ENCODE data around the gene SMARCB1.

SMARCB1 gene

DNA sequence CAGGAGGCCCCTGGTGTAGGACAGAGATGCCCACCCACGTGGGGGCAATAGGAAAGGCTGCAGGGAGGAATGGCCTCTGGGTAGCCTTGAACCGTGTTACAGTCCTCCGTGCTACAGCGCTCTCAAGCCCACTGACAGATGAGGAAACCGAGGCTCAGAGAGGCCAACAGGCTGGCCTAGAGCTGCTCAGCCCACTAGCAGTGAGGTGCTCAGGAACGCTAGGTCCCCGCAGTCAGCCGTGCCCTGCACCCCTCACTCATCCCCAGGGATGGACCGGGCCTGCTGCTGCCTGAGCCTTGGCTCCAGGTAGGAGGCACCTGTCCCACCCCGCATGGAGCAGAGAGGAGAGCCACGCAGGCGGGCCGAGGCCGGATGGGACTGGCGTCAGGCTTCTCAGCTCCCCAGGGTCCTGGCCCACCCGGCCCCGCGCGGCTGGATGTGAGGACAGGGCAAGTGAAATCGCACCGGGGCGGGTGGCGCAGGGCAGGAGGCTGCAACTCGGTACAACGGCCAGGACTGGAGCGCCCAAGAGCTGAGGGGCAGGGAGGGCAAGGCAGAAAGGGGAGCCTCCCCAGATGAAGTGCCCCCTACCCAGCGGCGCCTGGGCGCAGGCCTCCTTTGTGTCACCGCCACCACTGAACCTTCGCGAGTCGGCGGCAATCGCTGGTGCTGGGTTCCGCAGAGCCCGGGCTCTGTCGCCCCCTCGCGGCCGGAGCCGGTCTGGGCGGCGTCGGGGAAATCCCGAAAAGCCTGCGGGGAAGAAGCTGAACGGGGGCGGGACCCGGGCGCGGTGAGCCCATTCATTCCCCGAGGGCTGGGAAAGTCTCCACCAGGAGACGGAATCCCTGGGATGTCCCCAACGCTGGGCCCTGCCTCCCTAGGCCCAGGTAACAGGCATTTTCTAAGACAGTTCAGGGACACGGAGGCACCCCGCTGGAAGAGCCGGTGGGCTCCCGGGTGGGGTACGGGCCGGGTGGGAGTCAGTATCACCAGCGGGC is 62.5 kb downstream of the SMARCB1 start:
- no peak overlapping the region for H3K4me3 ChIP-seq (ENCODE audit: control insufficient read depth, low read depth, low read length)
- DNase-seq (ENCODE audit: low read depth): peak; percentile 58
- TF ChIP-seq, protein P1, sequence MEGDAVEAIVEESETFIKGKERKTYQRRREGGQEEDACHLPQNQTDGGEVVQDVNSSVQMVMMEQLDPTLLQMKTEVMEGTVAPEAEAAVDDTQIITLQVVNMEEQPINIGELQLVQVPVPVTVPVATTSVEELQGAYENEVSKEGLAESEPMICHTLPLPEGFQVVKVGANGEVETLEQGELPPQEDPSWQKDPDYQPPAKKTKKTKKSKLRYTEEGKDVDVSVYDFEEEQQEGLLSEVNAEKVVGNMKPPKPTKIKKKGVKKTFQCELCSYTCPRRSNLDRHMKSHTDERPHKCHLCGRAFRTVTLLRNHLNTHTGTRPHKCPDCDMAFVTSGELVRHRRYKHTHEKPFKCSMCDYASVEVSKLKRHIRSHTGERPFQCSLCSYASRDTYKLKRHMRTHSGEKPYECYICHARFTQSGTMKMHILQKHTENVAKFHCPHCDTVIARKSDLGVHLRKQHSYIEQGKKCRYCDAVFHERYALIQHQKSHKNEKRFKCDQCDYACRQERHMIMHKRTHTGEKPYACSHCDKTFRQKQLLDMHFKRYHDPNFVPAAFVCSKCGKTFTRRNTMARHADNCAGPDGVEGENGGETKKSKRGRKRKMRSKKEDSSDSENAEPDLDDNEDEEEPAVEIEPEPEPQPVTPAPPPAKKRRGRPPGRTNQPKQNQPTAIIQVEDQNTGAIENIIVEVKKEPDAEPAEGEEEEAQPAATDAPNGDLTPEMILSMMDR (conservative IDR thresholded peaks at IDR 0.05; ENCODE audit: control insufficient read depth, insufficient read depth, low read depth, low read length): peak; percentile 75

DNA sequence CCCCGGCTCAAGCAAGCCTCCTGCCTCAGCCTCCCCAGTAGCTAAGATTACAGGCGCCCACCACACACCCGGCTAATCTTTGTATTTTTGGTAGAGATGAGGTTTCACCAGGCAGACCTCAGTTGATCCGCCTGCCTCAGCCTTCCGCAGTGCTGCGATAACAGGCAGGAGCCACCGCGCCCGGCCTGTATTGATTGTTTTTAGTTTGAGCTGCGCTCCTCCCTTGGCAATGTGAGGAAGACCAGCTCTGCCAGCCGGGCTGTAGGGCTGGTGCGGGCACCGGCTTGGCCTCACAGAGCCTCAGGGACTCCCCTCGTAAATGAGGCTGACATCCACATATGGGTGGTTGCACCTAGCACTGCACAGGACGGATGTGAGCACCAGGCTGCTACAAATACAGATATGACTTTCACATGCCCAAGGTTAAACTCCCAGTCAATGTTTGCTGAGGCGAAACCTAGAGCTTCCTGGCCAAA is 63.4 kb downstream of the SMARCB1 start:
- TF ChIP-seq, protein P1 (conservative IDR thresholded peaks at IDR 0.05; ENCODE audit: control insufficient read depth, insufficient read depth, low read depth, low read length): no peak
- H3K4me3 ChIP-seq (ENCODE audit: control insufficient read depth, low read depth, low read length): no peak overlapping the region
- DNase-seq (ENCODE audit: low read depth): no peak

DNA sequence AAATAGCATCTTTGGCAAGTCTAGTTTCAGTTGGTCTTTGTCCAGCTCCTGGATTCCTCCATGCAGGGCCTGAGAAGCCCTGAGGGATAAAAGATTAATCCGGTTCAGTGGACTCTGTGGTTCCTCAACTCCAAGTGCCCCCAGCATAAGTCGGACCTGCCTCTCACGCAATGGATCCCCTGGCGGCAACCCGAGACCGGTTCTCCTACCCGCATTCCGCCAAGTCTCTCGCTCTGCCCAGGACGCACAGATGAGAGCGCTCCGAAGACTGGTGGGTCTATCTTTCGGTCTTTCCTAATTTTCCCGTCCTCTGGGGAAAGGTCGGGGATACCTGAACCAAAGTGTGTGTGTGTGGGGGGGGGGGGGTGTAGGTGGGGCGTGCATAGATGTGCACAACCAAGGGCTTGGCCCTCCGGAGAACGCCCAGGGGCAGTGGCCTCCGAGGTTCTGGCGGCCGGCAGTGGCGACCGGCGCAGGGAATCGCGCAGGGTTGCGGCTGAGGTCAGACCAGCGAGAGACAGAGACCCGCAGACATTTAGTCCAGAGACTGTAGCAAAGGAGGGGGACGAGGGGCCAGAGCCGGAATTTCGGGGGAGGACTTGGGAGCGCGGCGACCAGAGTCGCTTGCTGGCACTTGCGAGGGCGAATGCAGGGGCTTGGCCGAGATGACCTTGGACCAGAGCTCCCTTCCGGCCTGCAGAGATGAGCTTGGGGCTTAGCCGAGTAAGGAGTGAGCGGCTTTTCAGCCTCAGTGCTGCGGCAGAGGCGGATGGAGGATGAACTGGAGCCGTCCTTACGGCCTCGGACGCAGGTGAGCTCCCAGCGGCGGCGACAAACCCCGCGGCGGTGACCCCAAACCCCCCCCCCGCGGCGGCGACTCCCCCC is 70.2 kb downstream of the SMARCB1 start:
- DNase-seq (ENCODE audit: low read depth): peak; percentile 29
- TF ChIP-seq, protein P1 (conservative IDR thresholded peaks at IDR 0.05; ENCODE audit: control insufficient read depth, insufficient read depth, low read depth, low read length): no peak
- H3K4me3 ChIP-seq (ENCODE audit: control insufficient read depth, low read depth, low read length): peak overlapping the region; percentile 72

DNA sequence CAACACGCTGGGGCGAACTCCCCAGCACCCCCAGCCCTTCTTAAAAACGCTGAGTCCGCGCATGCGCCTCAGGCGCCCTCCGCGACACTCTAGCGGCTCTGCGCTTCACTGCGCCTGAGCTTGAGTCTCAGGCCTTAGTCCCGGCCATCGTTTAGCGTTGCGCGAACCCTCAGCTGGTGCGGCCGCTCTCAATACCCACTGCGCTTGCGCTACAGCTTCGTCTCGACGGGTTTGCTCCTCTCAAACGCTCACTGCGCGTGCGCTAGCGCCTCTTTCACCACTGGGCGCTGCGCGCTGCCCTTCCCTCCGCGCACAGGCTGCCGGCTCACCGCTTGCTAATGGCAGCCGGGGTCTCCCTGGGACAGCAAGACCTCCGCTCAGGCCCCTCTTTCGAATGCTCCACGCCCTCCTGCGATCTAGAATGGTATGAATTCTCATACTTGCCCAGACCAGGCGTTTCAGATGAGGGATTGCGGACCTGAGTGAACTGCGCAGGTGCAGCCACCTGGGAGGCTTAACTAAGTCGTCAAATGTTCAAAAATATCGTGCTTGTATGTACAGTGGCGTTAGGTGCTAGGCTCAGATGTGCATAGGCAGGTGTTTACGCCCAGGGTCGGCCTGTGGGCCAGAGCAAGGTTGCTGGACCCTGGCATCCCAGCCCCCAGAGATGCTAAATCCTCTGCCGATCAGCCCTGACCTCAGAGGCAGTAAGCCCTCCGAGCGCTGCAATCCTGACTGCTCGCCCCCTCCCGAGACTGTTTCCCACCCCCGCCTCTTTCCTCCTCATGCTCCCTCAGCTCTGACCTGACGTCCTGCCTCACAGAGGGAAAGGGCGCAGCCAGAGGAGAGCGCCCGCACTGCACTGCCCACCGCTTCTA is 71.1 kb downstream of the SMARCB1 start, which contains the start of gene SLC2A11:
SLC2A11 (plus strand) TSS at position 270 of the 878 bp plus-strand sequence; CDS start at position 395, 125 bp downstream.
- TF ChIP-seq, protein P1 (conservative IDR thresholded peaks at IDR 0.05; ENCODE audit: control insufficient read depth, insufficient read depth, low read depth, low read length): peak; percentile 22
- H3K4me3 ChIP-seq (ENCODE audit: control insufficient read depth, low read depth, low read length): peak within 1 kb of the TSS; percentile 72
- DNase-seq (ENCODE audit: low read depth): peak; percentile 96

DNA sequence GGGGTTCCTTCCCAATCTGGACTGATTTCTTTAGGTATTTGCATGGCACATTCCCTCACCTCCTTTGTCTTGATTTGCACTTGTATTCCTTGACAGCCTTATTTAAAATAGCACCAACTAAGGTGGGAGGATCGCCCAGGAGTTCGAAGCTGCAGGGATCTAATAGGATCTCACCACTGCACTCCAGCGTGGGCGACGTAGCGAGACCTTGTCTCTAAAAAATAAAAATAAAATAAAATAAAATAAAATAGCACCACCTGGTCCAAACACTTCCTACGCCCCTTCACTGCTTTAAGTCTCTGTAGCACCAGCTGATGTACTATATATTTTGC is 71.7 kb downstream of the SMARCB1 start:
- H3K4me3 ChIP-seq (ENCODE audit: control insufficient read depth, low read depth, low read length): peak overlapping the region; percentile 72
- TF ChIP-seq, protein P1 (conservative IDR thresholded peaks at IDR 0.05; ENCODE audit: control insufficient read depth, insufficient read depth, low read depth, low read length): no peak
- no peak for DNase-seq (ENCODE audit: low read depth)
